NCI-H2171 (cell line): ENCODE measurements around the gene CDKAL1.
"Not testable (repeated sequence)": the region's sequence is repeated elsewhere in the genome, so short reads cannot be mapped to it uniquely, and the experiment has no call there.

Experiments
- DNase-seq: peaks from one replicate; lab custom pipeline; 2025; lab: John Stamatoyannopoulos, UW

The CDKAL1 gene

GRCh38 chr6:21073318-21073839, 539.1 kb downstream of the CDKAL1 start:
- DNase-seq = no peak

GRCh38 chr6:21074484-21074883, 540.2 kb downstream of the CDKAL1 start:
- no peak for DNase-seq

- no peak for DNase-seq
These were observed 541.7 kb downstream of the CDKAL1 start for GRCh38 chr6:21075986-21076385.

- no peak for DNase-seq
These were observed 544.2 kb downstream of the CDKAL1 start for GRCh38 chr6:21078497-21078896.

GRCh38 chr6:21079468-21080048, 545.3 kb downstream of the CDKAL1 start:
- no peak for DNase-seq

- DNase-seq = no peak
These were observed 546.0 kb downstream of the CDKAL1 start for GRCh38 chr6:21080221-21080620.

GRCh38 chr6:21082091-21082490, 547.8 kb downstream of the CDKAL1 start:
- DNase-seq = no peak

GRCh38 chr6:21083708-21084107, 549.5 kb downstream of the CDKAL1 start:
- DNase-seq = no peak

- DNase-seq = no peak
These were observed 550.4 kb downstream of the CDKAL1 start for GRCh38 chr6:21084656-21085055.

- DNase-seq = no peak
These were observed 551.0 kb downstream of the CDKAL1 start for GRCh38 chr6:21085211-21085610.

GRCh38 chr6:21085643-21086042, 551.4 kb downstream of the CDKAL1 start:
- no peak for DNase-seq

GRCh38 chr6:21087188-21087587, 552.9 kb downstream of the CDKAL1 start:
- DNase-seq = no peak

- DNase-seq = no peak
These were observed 557.2 kb downstream of the CDKAL1 start for GRCh38 chr6:21091411-21091810.

- DNase-seq = not testable (repeated sequence)
These were observed 558.0 kb downstream of the CDKAL1 start for GRCh38 chr6:21092231-21092772.

GRCh38 chr6:21095462-21095861, 561.2 kb downstream of the CDKAL1 start:
- no peak for DNase-seq

GRCh38 chr6:21098134-21098533, 563.9 kb downstream of the CDKAL1 start:
- DNase-seq = no peak

- no peak for DNase-seq
These were observed 564.5 kb downstream of the CDKAL1 start for GRCh38 chr6:21098744-21099143.

GRCh38 chr6:21099338-21100314, 565.4 kb downstream of the CDKAL1 start:
- no peak for DNase-seq

GRCh38 chr6:21100991-21101390, 566.7 kb downstream of the CDKAL1 start:
- no peak for DNase-seq

GRCh38 chr6:21101694-21102093, 567.4 kb downstream of the CDKAL1 start:
- DNase-seq = no peak

- no peak for DNase-seq
These were observed 567.9 kb downstream of the CDKAL1 start for GRCh38 chr6:21102201-21102600.

GRCh38 chr6:21102624-21103023, 568.4 kb downstream of the CDKAL1 start:
- DNase-seq = no peak
